ENCODE results near the gene SSR4. TPM values are rescaled to one million over a fixed set of nuclear protein-coding genes. Genes with fewer than 3 reads are reported as not detected.

Gene SSR4
- total and polyA plus RNA-seq, 2 donors: 257 to 328 TPM

DNA sequence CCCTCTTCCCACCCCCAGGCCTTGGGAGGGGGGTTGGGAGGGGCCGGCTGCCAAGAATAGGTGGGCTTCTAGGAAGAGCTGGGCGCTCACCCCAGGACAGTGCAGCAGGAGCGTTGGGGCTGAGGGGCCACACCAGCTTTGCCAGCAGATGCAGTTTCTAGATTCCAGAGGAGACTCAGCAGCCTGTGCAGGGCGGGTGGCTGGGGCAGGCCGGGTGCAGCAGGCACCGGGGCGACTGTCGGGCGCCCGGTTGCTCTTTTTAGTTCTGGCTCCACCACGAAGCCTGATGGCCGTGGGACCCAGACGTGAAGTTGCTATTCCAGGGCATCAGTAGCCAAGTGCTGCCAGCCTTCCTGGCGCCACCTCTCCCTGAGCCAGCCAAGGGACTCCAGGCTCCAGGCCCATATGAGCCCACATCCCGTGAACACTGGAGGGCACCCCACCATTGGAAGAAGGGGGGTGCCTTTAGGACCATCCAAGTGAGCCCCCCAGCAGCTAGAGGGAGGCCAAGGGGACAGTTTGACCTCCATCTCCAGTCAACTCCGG is 5.8 kb downstream of the SSR4 start:
- no peak for DNase-seq (ENCODE audit: low read depth in 6 of 9, low spot score in 9 of 9)
- WGBS: 97% methylated on average over 16 of the region's 16 CpGs

DNA sequence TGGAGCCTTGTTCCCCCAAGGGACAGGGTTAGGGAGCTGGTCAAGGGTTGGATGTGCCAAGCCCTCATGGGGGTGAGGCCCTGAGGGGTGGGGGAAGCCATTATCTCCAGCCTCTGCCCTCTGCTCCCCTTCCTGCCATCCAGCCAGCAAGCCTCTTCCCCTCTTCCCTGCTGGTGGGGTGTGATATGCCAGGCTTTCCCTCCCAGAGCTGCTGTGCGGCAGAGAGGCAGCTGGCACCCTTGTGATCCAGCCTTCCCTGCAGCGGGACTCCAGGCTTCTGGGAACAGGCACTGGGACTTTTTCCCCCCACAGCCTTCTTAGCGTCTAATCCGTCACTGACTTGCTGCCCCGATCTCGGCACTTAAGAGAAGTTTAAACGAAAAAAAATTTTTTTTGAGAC is 6.3 kb downstream of the SSR4 start:
- 97% methylated on average over 7 of the region's 7 CpGs for WGBS
- H3K4me3 ChIP-seq (ENCODE audit: low read length in 2 of 2): no peak overlapping the region
- no peak overlapping the region for H3K27ac ChIP-seq (ENCODE audit: low read depth in 1 of 2, low read length in 1 of 2)
- H3K4me1 ChIP-seq (ENCODE audit: control insufficient read depth in 2 of 2, insufficient read depth in 2 of 2, low read length in 2 of 2): peaks cover 3 to 13% of the 10 kb centered on the region in 2 donors
- peaks cover 22% of the 10 kb centered on the region in 2 donors for H3K36me3 ChIP-seq (ENCODE audit: control insufficient read depth in 2 of 2, insufficient read depth in 2 of 2, low read length in 1 of 2)
- DNase-seq (ENCODE audit: low read depth in 6 of 9, low spot score in 9 of 9): no peak
- H3K9me3 ChIP-seq (ENCODE audit: control insufficient read depth in 2 of 2, insufficient read depth in 1 of 2, low read length in 1 of 2): peaks cover 0 to 7% of the 10 kb centered on the region in 2 donors
- peaks cover 0 to 2% of the 10 kb centered on the region in 2 donors for H3K27me3 ChIP-seq (ENCODE audit: control insufficient read depth in 2 of 2, insufficient read depth in 1 of 2, low read length in 1 of 2)

More for the DNA sequence above, 5.8 kb downstream of the SSR4 start:
- H3K27ac ChIP-seq (ENCODE audit: low read depth in 1 of 2, low read length in 1 of 2): no peak overlapping the region
- no peak overlapping the region for H3K4me3 ChIP-seq (ENCODE audit: low read length in 2 of 2)
- peaks cover 0 to 2% of the 10 kb centered on the region in 2 donors for H3K27me3 ChIP-seq (ENCODE audit: control insufficient read depth in 2 of 2, insufficient read depth in 1 of 2, low read length in 1 of 2)
- H3K36me3 ChIP-seq (ENCODE audit: control insufficient read depth in 2 of 2, insufficient read depth in 2 of 2, low read length in 1 of 2): peaks cover 22 to 24% of the 10 kb centered on the region in 2 donors
- H3K9me3 ChIP-seq (ENCODE audit: control insufficient read depth in 2 of 2, insufficient read depth in 1 of 2, low read length in 1 of 2): peaks cover 0 to 7% of the 10 kb centered on the region in 2 donors
- peaks cover 3 to 18% of the 10 kb centered on the region in 2 donors for H3K4me1 ChIP-seq (ENCODE audit: control insufficient read depth in 2 of 2, insufficient read depth in 2 of 2, low read length in 2 of 2)

DNA sequence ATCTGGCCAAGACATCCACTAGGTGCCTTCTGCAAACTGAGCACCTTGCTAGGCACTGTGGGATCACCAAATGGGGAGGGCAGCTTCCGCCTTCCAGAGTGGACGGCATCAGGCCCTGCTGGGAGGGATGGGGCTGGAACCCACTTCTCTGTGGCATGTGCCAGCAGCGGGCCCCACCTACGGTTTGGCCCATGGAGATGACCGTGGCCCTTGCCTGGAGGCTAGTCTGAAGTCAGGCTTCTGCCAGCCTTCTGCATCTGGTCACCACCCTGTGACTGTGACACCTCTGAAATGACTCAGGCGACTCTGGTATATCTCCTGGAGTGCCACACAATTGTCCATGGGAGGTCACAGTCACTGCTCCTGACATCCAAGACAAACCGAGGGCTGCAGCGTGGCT is 7.2 kb downstream of the SSR4 start:
- Histone ChIP-seq H3K27me3 (ENCODE audit: control insufficient read depth in 2 of 2, insufficient read depth in 1 of 2, low read length in 1 of 2) (peaks cover 0 to 2% of the 10 kb centered on the region in 2 donors), H3K27ac (ENCODE audit: low read depth in 1 of 2, low read length in 1 of 2) (no peak overlapping the region), H3K4me1 (ENCODE audit: control insufficient read depth in 2 of 2, insufficient read depth in 2 of 2, low read length in 2 of 2) (peaks cover 3 to 7% of the 10 kb centered on the region in 2 donors), H3K4me3 (ENCODE audit: low read length in 2 of 2) (no peak overlapping the region), H3K36me3 (ENCODE audit: control insufficient read depth in 2 of 2, insufficient read depth in 2 of 2, low read length in 1 of 2) (peaks cover 19 to 22% of the 10 kb centered on the region in 2 donors), H3K9me3 (ENCODE audit: control insufficient read depth in 2 of 2, insufficient read depth in 1 of 2, low read length in 1 of 2) (peaks cover 0 to 7% of the 10 kb centered on the region in 2 donors)
- DNase-seq (ENCODE audit: low read depth in 6 of 9, low spot score in 9 of 9): no peak
- WGBS: 93% methylated on average over 8 of the region's 8 CpGs

DNA sequence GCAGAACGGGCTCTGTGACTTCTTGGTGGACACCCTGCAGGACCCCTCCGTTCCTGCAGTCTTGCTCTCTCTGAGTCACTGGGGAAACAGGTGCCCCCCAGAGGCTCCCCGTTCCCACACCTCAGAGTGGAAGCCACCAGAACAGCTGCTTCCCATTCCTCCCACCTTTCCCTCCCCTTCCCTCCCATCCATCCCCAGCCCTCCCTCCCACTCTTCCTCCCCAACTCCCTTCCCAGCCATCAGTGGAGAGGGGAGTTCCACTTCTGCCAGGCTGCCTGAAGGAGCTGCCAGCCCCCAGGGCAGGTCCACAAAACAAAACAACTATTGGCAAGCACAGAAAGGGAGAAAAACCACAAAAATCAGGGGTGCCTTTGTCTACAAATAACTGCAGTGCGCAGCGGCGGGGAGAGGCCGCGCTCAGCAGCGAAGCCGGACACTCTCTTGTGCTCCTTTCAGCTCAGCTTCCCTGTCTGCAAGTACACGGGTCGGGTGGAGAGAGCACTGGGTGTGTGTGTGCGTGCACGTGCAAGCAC is 8.1 kb downstream of the SSR4 start:
- DNase-seq (ENCODE audit: low read depth in 6 of 9, low spot score in 9 of 9): no peak
- Histone ChIP-seq H3K9me3 (ENCODE audit: control insufficient read depth in 2 of 2, insufficient read depth in 1 of 2, low read length in 1 of 2) (peaks cover 0 to under 1% of the 10 kb centered on the region in 2 donors), H3K4me3 (ENCODE audit: low read length in 2 of 2) (no peak overlapping the region), H3K27ac (ENCODE audit: low read depth in 1 of 2, low read length in 1 of 2) (no peak overlapping the region), H3K4me1 (ENCODE audit: control insufficient read depth in 2 of 2, insufficient read depth in 2 of 2, low read length in 2 of 2) (peaks cover 3 to 7% of the 10 kb centered on the region in 2 donors), H3K27me3 (ENCODE audit: control insufficient read depth in 2 of 2, insufficient read depth in 1 of 2, low read length in 1 of 2) (peaks cover 0 to 2% of the 10 kb centered on the region in 2 donors), H3K36me3 (ENCODE audit: control insufficient read depth in 2 of 2, insufficient read depth in 2 of 2, low read length in 1 of 2) (peaks cover 11 to 17% of the 10 kb centered on the region in 2 donors)
- WGBS: 14% methylated on average over 14 of the region's 14 CpGs

DNA sequence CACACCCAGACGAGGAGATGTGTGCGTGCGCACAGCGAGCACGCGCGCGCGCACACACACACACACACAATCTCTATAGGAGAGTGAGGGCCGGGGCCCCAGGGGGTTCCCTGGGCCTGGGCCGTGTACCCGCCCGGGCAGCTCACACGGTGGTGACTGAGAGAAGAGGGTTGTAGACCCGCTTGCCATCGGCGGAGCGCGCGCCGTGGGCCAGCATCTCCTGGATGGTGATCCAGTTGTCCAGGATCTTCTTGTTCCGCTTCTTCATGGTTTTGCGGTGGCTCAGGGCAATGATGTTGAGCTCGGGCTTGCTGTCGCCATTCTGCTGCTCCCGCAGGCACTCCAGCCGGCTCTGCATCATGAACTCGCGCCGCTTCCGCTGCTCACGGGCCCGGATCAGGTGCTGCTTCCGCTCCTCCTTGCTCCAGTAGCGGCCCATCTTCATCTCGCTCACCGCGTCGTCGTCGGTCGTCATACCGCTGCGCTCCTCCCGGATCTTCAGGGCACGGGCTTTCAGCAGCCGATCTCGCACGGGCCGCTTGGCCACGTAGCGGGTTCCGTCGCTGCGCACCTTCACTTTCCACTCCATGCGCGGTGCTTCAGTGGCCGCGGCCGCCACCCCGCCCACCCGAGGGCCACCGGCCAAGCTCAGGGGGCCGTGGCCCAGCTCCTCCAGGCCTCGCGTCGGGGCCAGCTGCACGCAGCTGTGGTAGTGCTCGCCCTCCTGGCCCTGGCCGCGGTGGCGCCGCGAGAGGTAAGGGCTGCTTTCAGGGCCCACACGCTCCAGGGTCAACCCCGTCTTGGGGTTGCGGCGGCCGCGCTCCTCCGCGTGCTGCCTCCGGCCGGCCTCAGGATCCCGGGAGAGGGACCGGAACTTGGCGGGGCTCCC is 9.0 kb downstream of the SSR4 start:
- WGBS: 99% methylated on average over 87 of the region's 87 CpGs
- Histone ChIP-seq H3K36me3 (ENCODE audit: control insufficient read depth in 2 of 2, insufficient read depth in 2 of 2, low read length in 1 of 2) (peaks cover 6 to 8% of the 10 kb centered on the region in 2 donors), H3K4me3 (ENCODE audit: low read length in 2 of 2) (no peak overlapping the region), H3K4me1 (ENCODE audit: control insufficient read depth in 2 of 2, insufficient read depth in 2 of 2, low read length in 2 of 2) (peaks cover 3 to 7% of the 10 kb centered on the region in 2 donors), H3K9me3 (ENCODE audit: control insufficient read depth in 2 of 2, insufficient read depth in 1 of 2, low read length in 1 of 2) (no peaks in the 10 kb centered on the region), H3K27me3 (ENCODE audit: control insufficient read depth in 2 of 2, insufficient read depth in 1 of 2, low read length in 1 of 2) (peaks cover 0 to 2% of the 10 kb centered on the region in 2 donors), H3K27ac (ENCODE audit: low read depth in 1 of 2, low read length in 1 of 2) (no peak overlapping the region)
- no peak for DNase-seq (ENCODE audit: low read depth in 6 of 9, low spot score in 9 of 9)

DNA sequence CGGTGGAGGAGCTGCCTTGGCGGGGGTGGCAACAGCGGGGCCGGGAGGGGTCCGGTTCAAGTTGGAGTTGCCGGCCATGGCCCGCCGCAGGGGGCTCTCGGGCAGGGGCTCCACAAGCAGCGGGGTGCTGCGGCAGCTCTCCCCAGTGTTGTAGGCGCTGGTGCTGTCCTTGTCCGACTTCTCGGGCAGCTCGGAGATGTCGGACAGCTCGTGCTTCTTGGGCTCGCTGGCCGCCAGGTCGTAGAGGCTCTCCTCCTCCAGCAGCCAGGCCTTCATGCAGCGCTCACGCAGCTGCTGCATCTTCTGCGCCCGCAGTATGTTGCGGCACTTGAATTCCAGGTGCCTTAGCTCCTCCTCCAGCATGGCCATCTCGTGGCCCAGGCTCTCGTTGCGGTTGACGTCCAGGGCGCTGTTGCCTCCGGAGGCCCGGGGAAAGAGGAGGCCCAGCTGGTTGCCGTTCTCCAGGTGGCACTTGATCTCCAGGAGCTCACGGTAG is 9.7 kb downstream of the SSR4 start:
- Histone ChIP-seq H3K36me3 (ENCODE audit: control insufficient read depth in 2 of 2, insufficient read depth in 2 of 2, low read length in 1 of 2) (peaks cover 0 to 3% of the 10 kb centered on the region in 2 donors), H3K27me3 (ENCODE audit: control insufficient read depth in 2 of 2, insufficient read depth in 1 of 2, low read length in 1 of 2) (peaks cover 0 to 2% of the 10 kb centered on the region in 2 donors), H3K9me3 (ENCODE audit: control insufficient read depth in 2 of 2, insufficient read depth in 1 of 2, low read length in 1 of 2) (no peaks in the 10 kb centered on the region), H3K4me1 (ENCODE audit: control insufficient read depth in 2 of 2, insufficient read depth in 2 of 2, low read length in 2 of 2) (peaks cover 3 to 7% of the 10 kb centered on the region in 2 donors), H3K4me3 (ENCODE audit: low read length in 2 of 2) (no peak overlapping the region), H3K27ac (ENCODE audit: low read depth in 1 of 2, low read length in 1 of 2) (no peak overlapping the region)
- no peak for DNase-seq (ENCODE audit: low read depth in 6 of 9, low spot score in 9 of 9)
- WGBS: 96% methylated on average over 33 of the region's 34 CpGs

DNA sequence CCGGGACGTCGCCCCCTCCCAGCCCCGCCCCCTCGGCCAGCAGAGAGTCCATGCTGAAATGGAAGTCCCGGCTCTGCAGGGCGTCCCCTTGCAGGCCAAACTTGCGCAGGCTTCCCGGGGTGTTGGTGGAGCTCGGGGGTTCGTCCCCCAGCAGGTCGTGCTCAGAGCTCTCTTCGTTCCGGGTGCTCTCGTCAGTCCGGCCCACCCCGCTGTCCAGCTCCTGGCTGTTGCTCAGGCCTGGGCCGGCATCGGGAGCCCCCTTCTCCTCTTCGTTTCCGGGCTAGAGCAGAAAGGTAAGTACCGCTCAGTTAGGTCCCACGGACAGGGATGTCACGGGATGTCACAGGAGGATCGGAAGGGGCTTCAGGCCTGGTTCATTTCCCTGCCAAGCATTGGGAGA is 10.2 kb downstream of the SSR4 start:
- Histone ChIP-seq H3K27ac (ENCODE audit: low read depth in 1 of 2, low read length in 1 of 2) (no peak overlapping the region), H3K36me3 (ENCODE audit: control insufficient read depth in 2 of 2, insufficient read depth in 2 of 2, low read length in 1 of 2) (no peaks in the 10 kb centered on the region), H3K9me3 (ENCODE audit: control insufficient read depth in 2 of 2, insufficient read depth in 1 of 2, low read length in 1 of 2) (no peaks in the 10 kb centered on the region), H3K4me3 (ENCODE audit: low read length in 2 of 2) (no peak overlapping the region), H3K4me1 (ENCODE audit: control insufficient read depth in 2 of 2, insufficient read depth in 2 of 2, low read length in 2 of 2) (peaks cover 3 to 7% of the 10 kb centered on the region in 2 donors), H3K27me3 (ENCODE audit: control insufficient read depth in 2 of 2, insufficient read depth in 1 of 2, low read length in 1 of 2) (peaks cover 0 to 2% of the 10 kb centered on the region in 2 donors)
- WGBS: 97% methylated on average over 25 of the region's 25 CpGs
- DNase-seq (ENCODE audit: low read depth in 6 of 9, low spot score in 9 of 9): no peak

DNA sequence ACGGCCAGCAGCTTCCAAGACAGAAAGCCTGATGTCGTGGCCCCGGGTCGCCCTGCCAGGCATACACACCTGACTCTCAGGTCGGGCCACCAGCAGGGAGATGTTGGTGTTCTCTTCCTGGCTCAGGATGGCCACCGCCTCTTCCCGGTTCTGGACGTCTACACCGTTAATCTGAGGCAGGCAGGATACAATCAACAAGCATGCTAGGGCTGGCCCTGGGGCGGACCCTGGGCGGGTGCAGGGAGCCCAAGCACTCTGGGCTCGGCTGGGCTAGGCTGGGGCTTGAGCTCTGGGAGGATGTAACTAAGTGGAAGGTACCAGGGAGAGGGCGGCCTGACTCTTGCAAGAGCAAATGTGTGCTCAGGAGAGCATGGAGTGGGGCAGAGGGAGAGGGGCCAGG is 11.0 kb downstream of the SSR4 start:
- Histone ChIP-seq H3K27me3 (ENCODE audit: control insufficient read depth in 2 of 2, insufficient read depth in 1 of 2, low read length in 1 of 2) (peaks cover 0 to 5% of the 10 kb centered on the region in 2 donors), H3K27ac (ENCODE audit: low read depth in 1 of 2, low read length in 1 of 2) (no peak overlapping the region), H3K4me3 (ENCODE audit: low read length in 2 of 2) (no peak overlapping the region), H3K9me3 (ENCODE audit: control insufficient read depth in 2 of 2, insufficient read depth in 1 of 2, low read length in 1 of 2) (no peaks in the 10 kb centered on the region), H3K4me1 (ENCODE audit: control insufficient read depth in 2 of 2, insufficient read depth in 2 of 2, low read length in 2 of 2) (peaks cover 3 to 7% of the 10 kb centered on the region in 2 donors), H3K36me3 (ENCODE audit: control insufficient read depth in 2 of 2, insufficient read depth in 2 of 2, low read length in 1 of 2) (no peaks in the 10 kb centered on the region)
- 94% methylated on average over 13 of the region's 13 CpGs for WGBS
- no peak for DNase-seq (ENCODE audit: low read depth in 6 of 9, low spot score in 9 of 9)
